Measurements from ENCODE around the gene FXYD6.

FXYD6 gene

GRCh38 chr11:117862753-117863152 lies 13.7 kb downstream of the FXYD6 start:
- Histone ChIP-seq H3K9me2 (replicated peaks; ENCODE audit: insufficient read depth, low read length) (no peaks in the 10 kb centered on the region), H3K4me2 (ENCODE audit: low read depth, low read length) (no peak overlapping the region), H3K9ac (ENCODE audit: low read length) (no peak overlapping the region), H3K27me3 (replicated peaks; ENCODE audit: insufficient read depth, low read length) (0 out of 2 replicates have a peak, but pooled peaks cover 16% of the 10 kb centered on the region), H3K4me3 (ENCODE audit: low read length) (no peak overlapping the region), H4K20me1 (ENCODE audit: insufficient read depth, low read length) (no peaks in the 10 kb centered on the region), H3K79me2 (ENCODE audit: low read length) (no peaks in the 10 kb centered on the region), H3K4me1 (ENCODE audit: low read length) (no peaks in the 10 kb centered on the region), H3K9me3 (replicated peaks; ENCODE audit: insufficient read depth, low read length) (no peaks in the 10 kb centered on the region), H3F3A (ENCODE audit: insufficient read depth, low read length) (no peaks in the 10 kb centered on the region), H2AFZ (ENCODE audit: low read length) (no peak overlapping the region), H3K27ac (ENCODE audit: low read length) (no peak overlapping the region), H3K36me3 (replicated peaks; ENCODE audit: insufficient read depth, low read length) (no peaks in the 10 kb centered on the region)
- DNase-seq = no peak
- TF ChIP-seq EZH2phosphoT487 (IDR thresholded peaks at IDR 0.05; ENCODE audit: low read length) (no peak), CTCF (IDR thresholded peaks at IDR 0.05; ENCODE audit: low read length) (no peak), EZH2 (optimal IDR thresholded peaks at IDR 0.05; ENCODE audit: low read depth, low read length) (no peak)

GRCh38 chr11:117862019-117862725 lies 14.3 kb downstream of the FXYD6 start:
- TF ChIP-seq CTCF (IDR thresholded peaks at IDR 0.05; ENCODE audit: low read length) = no peak
- TF ChIP-seq EZH2phosphoT487 (IDR thresholded peaks at IDR 0.05; ENCODE audit: low read length) = no peak
- no peak for TF ChIP-seq EZH2 (optimal IDR thresholded peaks at IDR 0.05; ENCODE audit: low read depth, low read length)
- Histone ChIP-seq H3K36me3 (replicated peaks; ENCODE audit: insufficient read depth, low read length) (no peaks in the 10 kb centered on the region), H3K9me3 (replicated peaks; ENCODE audit: insufficient read depth, low read length) (no peaks in the 10 kb centered on the region), H3K27ac (ENCODE audit: low read length) (no peak overlapping the region), H3K27me3 (replicated peaks; ENCODE audit: insufficient read depth, low read length) (peaks cover 19% of the 10 kb centered on the region; the same call in 1 of the 2 replicates), H3K4me3 (ENCODE audit: low read length) (no peak overlapping the region), H3K4me1 (ENCODE audit: low read length) (no peaks in the 10 kb centered on the region), H3K79me2 (ENCODE audit: low read length) (no peaks in the 10 kb centered on the region), H3K9me2 (replicated peaks; ENCODE audit: insufficient read depth, low read length) (no peaks in the 10 kb centered on the region), H3K4me2 (ENCODE audit: low read depth, low read length) (no peak overlapping the region), H4K20me1 (ENCODE audit: insufficient read depth, low read length) (no peaks in the 10 kb centered on the region), H3K9ac (ENCODE audit: low read length) (no peak overlapping the region), H3F3A (ENCODE audit: insufficient read depth, low read length) (no peaks in the 10 kb centered on the region), H2AFZ (ENCODE audit: low read length) (no peak overlapping the region)
- DNase-seq = no peak

GRCh38 chr11:117861151-117862018 lies 15.1 kb downstream of the FXYD6 start:
- Histone ChIP-seq H3K9ac (ENCODE audit: low read length) (no peak overlapping the region), H3K27me3 (replicated peaks; ENCODE audit: insufficient read depth, low read length) (peaks cover 15% of the 10 kb centered on the region), H4K20me1 (ENCODE audit: insufficient read depth, low read length) (no peaks in the 10 kb centered on the region), H3K79me2 (ENCODE audit: low read length) (no peaks in the 10 kb centered on the region), H3K27ac (ENCODE audit: low read length) (no peak overlapping the region), H3K9me2 (replicated peaks; ENCODE audit: insufficient read depth, low read length) (no peaks in the 10 kb centered on the region), H3K4me1 (ENCODE audit: low read length) (no peaks in the 10 kb centered on the region), H3F3A (ENCODE audit: insufficient read depth, low read length) (no peaks in the 10 kb centered on the region), H3K4me3 (ENCODE audit: low read length) (no peak overlapping the region), H3K4me2 (ENCODE audit: low read depth, low read length) (no peak overlapping the region), H3K9me3 (replicated peaks; ENCODE audit: insufficient read depth, low read length) (no peaks in the 10 kb centered on the region), H2AFZ (ENCODE audit: low read length) (no peak overlapping the region), H3K36me3 (replicated peaks; ENCODE audit: insufficient read depth, low read length) (no peaks in the 10 kb centered on the region)
- no peak for DNase-seq
- no peak for TF ChIP-seq CTCF (IDR thresholded peaks at IDR 0.05; ENCODE audit: low read length)
- TF ChIP-seq EZH2phosphoT487 (IDR thresholded peaks at IDR 0.05; ENCODE audit: low read length) = no peak
- no peak for TF ChIP-seq EZH2 (optimal IDR thresholded peaks at IDR 0.05; ENCODE audit: low read depth, low read length)
